H1 (cell line): ENCODE measurements around the gene TNNC1. TPM values are rescaled to one million over a fixed set of nuclear protein-coding genes. Genes with fewer than 3 reads are reported as not detected.

ENCODE experiments used
- CTCF ChIA-PET: fragments of 300-600 bp; sonication (Branson Sonifier 250); formaldehyde crosslinking; loops from one replicate; lab custom pipeline; 2021; ENCODE audit not compliant: partially characterized antibody; lab: Charles Lee
- POLR2A ChIA-PET: fragments of 300-600 bp; sonication (Branson Sonifier 250); formaldehyde crosslinking; loops from one replicate; lab custom pipeline; 2021; ENCODE audit warnings: inconsistent platforms; ENCODE audit not compliant: partially characterized antibody; lab: Charles Lee
- DNase-seq, 2 experiments: peaks; one replicate each; pipeline versions ENCODE4 v3.0.0 to v3.0.0-alpha.2; 2010 to 2022; ENCODE audit warnings: low spot score in 2 of 2, low read depth in 1 of 2, mixed read lengths in 1 of 2
- FAIRE-seq: peaks from 2 replicates; lab custom pipeline; 2011; peaks lifted over from hg19 to GRCh38; lab: Jason Lieb, UNC
- H2AFZ ChIP-seq: 2 replicates; pipeline ENCODE4 v1.8.1; 2012; ENCODE audit warnings: low read length, inconsistent platforms
- H2AK5ac ChIP-seq: 2 replicates; pipeline ENCODE4 v1.6.1; 2013; ENCODE audit warnings: low read depth, low read length
- H2BK120ac ChIP-seq: replicated peaks from 2 replicates; pipeline ENCODE3; 2013; ENCODE audit warnings: low read depth, low read length, inconsistent platforms
- H2BK12ac ChIP-seq: 2 replicates; pipeline ENCODE4 v1.6.1; 2013; ENCODE audit warnings: low read depth, low read length
- H2BK15ac ChIP-seq: 2 replicates; pipeline ENCODE4 v1.6.1; 2013; ENCODE audit warnings: low read length
- H2BK20ac ChIP-seq: 2 replicates; pipeline ENCODE4 v1.6.1; 2013; ENCODE audit warnings: low read length
- H2BK5ac ChIP-seq: 2 replicates; pipeline ENCODE4 v1.6.1; 2013; ENCODE audit warnings: low read depth, low read length
- H3K14ac ChIP-seq: 2 replicates; pipeline ENCODE4 v1.6.1; 2013; ENCODE audit warnings: inconsistent platforms; ENCODE audit not compliant: insufficient read length
- H3K18ac ChIP-seq: 2 replicates; pipeline ENCODE4 v1.6.1; 2013; ENCODE audit warnings: low read length; ENCODE audit errors: extremely low read depth
- H3K23ac ChIP-seq: 2 replicates; pipeline ENCODE4 v1.6.1; 2013; ENCODE audit warnings: inconsistent platforms; ENCODE audit not compliant: insufficient read length
- H3K23me2 ChIP-seq: 2 replicates; pipeline ENCODE4 v1.6.1; 2013; ENCODE audit warnings: low read depth, low read length
- H3K27ac ChIP-seq: 2 replicates; pipeline ENCODE4 v1.6.1; 2011; ENCODE audit warnings: low read depth, low read length, inconsistent platforms
- H3K27me3 ChIP-seq, 4 experiments: replicated peaks in 1 of 4; 1 replicate in 1 of 4; 2 replicates in 3 of 4; pipeline versions ENCODE4 v1.6.1 to v1.8.1; 2011 to 2013; ENCODE audit warnings: low read length in 3 of 4, mild to moderate bottlenecking in 3 of 4, inconsistent platforms in 2 of 4, mixed read lengths in 2 of 4, moderate library complexity in 1 of 4; ENCODE audit not compliant: control insufficient read depth in 3 of 4, insufficient read depth in 3 of 4; ENCODE audit errors: extremely low read depth in 1 of 4
- H3K36me3 ChIP-seq, 4 experiments: 2 replicates each; pipeline versions ENCODE4 v1.6.1 to v1.8.1; 2011 to 2013; ENCODE audit warnings: mild to moderate bottlenecking in 4 of 4, low read length in 3 of 4, moderate library complexity in 2 of 4, control low read depth in 1 of 4, inconsistent platforms in 1 of 4; ENCODE audit not compliant: insufficient read depth in 4 of 4, control insufficient read depth in 2 of 4
- H3K4ac ChIP-seq: replicated peaks from 2 replicates; pipeline ENCODE3; 2013; ENCODE audit warnings: low read length, low read depth, mixed read lengths, inconsistent platforms; ENCODE audit not compliant: insufficient read length
- H3K4me1 ChIP-seq, 4 experiments: replicated peaks in 1 of 4; 1 replicate in 1 of 4; 2 replicates in 3 of 4; pipeline versions ENCODE4 v1.6.1 to v1.8.1; 2011 to 2013; ENCODE audit warnings: low read length in 3 of 4, inconsistent platforms in 2 of 4, mixed read lengths in 1 of 4; ENCODE audit not compliant: insufficient read depth in 4 of 4, control insufficient read depth in 3 of 4
- H3K4me2 ChIP-seq, 2 experiments: 2 replicates each; pipeline versions ENCODE4 v1.6.1 to v1.8.1; 2011 to 2013; ENCODE audit warnings: low read depth in 2 of 2, low read length in 2 of 2, control low read depth in 1 of 2, inconsistent platforms in 1 of 2, mild to moderate bottlenecking in 1 of 2; ENCODE audit not compliant: insufficient read depth in 1 of 2
- H3K4me3 ChIP-seq, 4 experiments: fragments of 200-600, 300-600 bp in 1 of 4; sonication (generic), shearing (Covaris generic), sonication (Bioruptor Twin) in 1 of 4; 2 replicates each; pipeline versions ENCODE4 v1.5.1 to v1.8.1; 2011 to 2016; ENCODE audit warnings: low read length in 4 of 4, low read depth in 3 of 4, control low read depth in 2 of 4, inconsistent platforms in 2 of 4, mild to moderate bottlenecking in 2 of 4, mixed read lengths in 1 of 4, moderate library complexity in 1 of 4; ENCODE audit not compliant: insufficient read depth in 2 of 4; ENCODE audit errors: extremely low read depth in 1 of 4
- H3K56ac ChIP-seq: replicated peaks from 2 replicates; pipeline ENCODE3; 2013; ENCODE audit warnings: low read depth, mild to moderate bottlenecking, mixed read lengths, low read length, inconsistent platforms; ENCODE audit not compliant: insufficient read length
- H3K79me1 ChIP-seq: 2 replicates; pipeline ENCODE4 v1.6.1; 2013; ENCODE audit warnings: low read depth, low read length, control low read depth
- H3K79me2 ChIP-seq, 2 experiments: 2 replicates each; pipeline versions ENCODE4 v1.6.1 to v1.8.1; 2012 to 2013; ENCODE audit warnings: low read length in 2 of 2, mild to moderate bottlenecking in 2 of 2, inconsistent platforms in 1 of 2; ENCODE audit not compliant: insufficient read depth in 2 of 2, control insufficient read depth in 1 of 2
- H3K9ac ChIP-seq, 4 experiments: replicated peaks in 1 of 4; 1 replicate in 1 of 4; 2 replicates in 3 of 4; pipeline versions ENCODE4 v1.6.1 to v1.8.1; 2011 to 2013; ENCODE audit warnings: low read depth in 3 of 4, low read length in 3 of 4, control low read depth in 2 of 4, mild to moderate bottlenecking in 2 of 4, moderate library complexity in 2 of 4, inconsistent platforms in 1 of 4; ENCODE audit errors: extremely low read depth in 1 of 4
- H3K9me3 ChIP-seq, 2 experiments: 2 replicates each; pipeline versions ENCODE4 v1.6.1 to v1.8.1; 2012 to 2013; ENCODE audit warnings: mild to moderate bottlenecking in 2 of 2, moderate library complexity in 2 of 2, control low read depth in 1 of 2, inconsistent platforms in 1 of 2, low read depth in 1 of 2, low read length in 1 of 2, mixed read lengths in 1 of 2; ENCODE audit not compliant: insufficient read depth in 2 of 2
- H4K20me1 ChIP-seq, 2 experiments: replicated peaks in 1 of 2; 2 replicates each; pipeline versions ENCODE3 to v1.8.1; 2011 to 2013; ENCODE audit warnings: inconsistent platforms in 2 of 2, low read length in 2 of 2, mild to moderate bottlenecking in 1 of 2; ENCODE audit not compliant: insufficient read depth in 2 of 2, control insufficient read depth in 1 of 2
- H4K5ac ChIP-seq: 2 replicates; pipeline ENCODE4 v1.6.1; 2013; ENCODE audit warnings: low read length, low read depth, mixed read lengths, inconsistent platforms; ENCODE audit not compliant: insufficient read length
- H4K8ac ChIP-seq: 2 replicates; pipeline ENCODE4 v1.8.0; 2013; ENCODE audit warnings: mild to moderate bottlenecking, moderate library complexity, low read length, inconsistent platforms; ENCODE audit not compliant: insufficient read depth; ENCODE audit errors: extremely low read depth
- H4K91ac ChIP-seq: replicated peaks from 2 replicates; pipeline ENCODE3; 2013; ENCODE audit warnings: low read length, mixed read lengths, inconsistent platforms; ENCODE audit not compliant: insufficient read length
- CBX5 ChIP-seq: fragments of 300-800, 300-1000 bp; sonication (generic); IDR thresholded peaks from 2 replicates; pipeline ENCODE4 v1.7.1; 2016; ENCODE audit warnings: antibody characterized with exemption, low read length, low read depth
- FOSL1 ChIP-seq: IDR thresholded peaks from 2 replicates; pipeline ENCODE4 v1.6.1; 2011; ENCODE audit warnings: mild to moderate bottlenecking, low read depth, low read length, moderate library complexity; ENCODE audit not compliant: insufficient read depth
- GABPA ChIP-seq: IDR thresholded peaks from 2 replicates; pipeline ENCODE4 v1.6.1; 2011; ENCODE audit warnings: mild to moderate bottlenecking, low read length, moderate library complexity, borderline replicate concordance; ENCODE audit not compliant: insufficient read depth
- HDAC2 ChIP-seq, 2 experiments: fragments of 300-600 bp in 1 of 2; sonication (generic) in 1 of 2; IDR thresholded peaks; 2 replicates each; pipeline ENCODE4 v1.6.1; 2011 to 2012; ENCODE audit warnings: low read depth in 2 of 2, low read length in 2 of 2, mild to moderate bottlenecking in 2 of 2, moderate library complexity in 2 of 2, borderline replicate concordance in 1 of 2, inconsistent platforms in 1 of 2
- HDAC6 ChIP-seq: IDR thresholded peaks from one replicate; pipeline ENCODE4 v1.7.1; 2012; ENCODE audit warnings: low read depth, mild to moderate bottlenecking, inconsistent platforms, low read length, moderate library complexity
- PHF8 ChIP-seq: fragments of 200-600 bp; sonication (generic); conservative IDR thresholded peaks from 2 replicates; pipeline ENCODE4 v1.7.1; 2012; ENCODE audit warnings: low read depth, mild to moderate bottlenecking, inconsistent platforms, low read length, moderate library complexity
- SAP30 ChIP-seq: fragments of 300-600 bp; sonication (generic); IDR thresholded peaks from 2 replicates; pipeline ENCODE4 v1.7.1; 2012; ENCODE audit warnings: low read length, moderate library complexity, mild to moderate bottlenecking, inconsistent platforms; ENCODE audit not compliant: insufficient read depth, insufficient replicate concordance
- SIN3A ChIP-seq, 2 experiments: IDR thresholded peaks in 1 of 2; conservative IDR thresholded peaks in 1 of 2; 2 replicates each; pipeline ENCODE4 v1.6.1; 2011 to 2012; ENCODE audit warnings: low read length in 2 of 2, improper control_type of control experiment in 1 of 2, low read depth in 1 of 2, mild to moderate bottlenecking in 1 of 2
- SRF ChIP-seq: IDR thresholded peaks from 2 replicates; pipeline ENCODE4 v1.6.1; 2011; ENCODE audit warnings: mild to moderate bottlenecking, low read depth, low read length, moderate library complexity
- WGBS, 2 experiments: shearing (Covaris generic) in 1 of 2; methylation state at CpG; one replicate each; pipeline versions ENCODE4 v1.1.6 to v1.1.7; 2013 to 2015; ENCODE audit warnings: low lambda C conversion rate in 2 of 2, mixed read lengths in 2 of 2, inconsistent platforms in 1 of 2, low coverage in 1 of 2, missing lambda C conversion rate in 1 of 2; ENCODE audit not compliant: insufficient replicate concordance in 2 of 2, insufficient coverage in 1 of 2, insufficient read length in 1 of 2; ENCODE audit errors: extremely low coverage in 1 of 2, missing lambda C conversion rate in 1 of 2; 5-methylcytosine and 5-hydroxymethylcytosine counted together
- polyA plus RNA-seq, 7 experiments: library from polyadenylated mRNA; depleted of rRNA in 3 of 7; stranded (reverse) in 5 of 7; unstranded in 2 of 7; fragments of >200 nt in 5 of 7; fragments of 200-250 nt in 2 of 7; gene quantifications; 1 replicate in 5 of 7; 2 replicates in 1 of 7; 4 replicates in 1 of 7; pipeline versions ENCODE4 v1.2.1 to v1.2.3, GENCODE V29; 2011 to 2013; ENCODE audit warnings: missing spikeins in 2 of 7, mixed read lengths in 2 of 7
- total RNA-seq: library from RNA; stranded (reverse); fragmentation: NEBNext Ultra II Directional; extraction: Animal tissue kit (Norgen Biotek cat#: 25700); gene quantifications from 2 replicates; pipeline ENCODE4 v1.2.1, GENCODE V29; 2021

Gene TNNC1
- total and polyA plus RNA-seq, 2 of the 8 experiments (the other 6 are each of a cell fraction or from before 2014, with no cell fraction given) = 5.8 to 16.4 TPM

- FAIRE-seq = no peak
- H3K4me1 ChIP-seq = peaks cover 0 to 14% (median 4%) of the 10 kb centered on the region in 4 experiments; a peak in 6 of 7 replicates
- POLR2A ChIA-PET = interaction anchor here (0.9 to 1.4 kb wide), 4 partner anchors 9 to 116 kb away, joined by 3 to 5 read pairs (median 4); no protein-coding TSS in a partner anchor
These were observed 46.1 kb downstream of the TNNC1 start for GRCh38 chr3:52407779-52408178.

More at GRCh38 chr3:52407779-52408178, 46.1 kb downstream of the TNNC1 start:
- Histone ChIP-seq H2BK12ac (no peak overlapping the region), H2BK5ac (no peak overlapping the region), H4K20me1 (peaks cover 4 to 6% of the 10 kb centered on the region in 2 experiments), H3K79me2 (peaks cover 0 to 14% of the 10 kb centered on the region in 2 experiments; a peak in 2 of 4 replicates), H3K4me2 (no peak overlapping the region), H3K23me2 (peaks cover 11% of the 10 kb centered on the region), H3K18ac (no peak overlapping the region), H3K9ac (no peak overlapping the region), H3K23ac (no peak overlapping the region), H3K27ac (no peak overlapping the region), H2BK15ac (no peak overlapping the region), H4K91ac (no peak overlapping the region), H3K79me1 (peaks cover 4% of the 10 kb centered on the region; the same call in 1 of the 2 replicates), H3K36me3 (peaks cover 24 to 47% (median 43%) of the 10 kb centered on the region in 4 experiments), H4K8ac (no peak overlapping the region), H4K5ac (no peak overlapping the region), H2BK120ac (no peak overlapping the region), H3K56ac (no peak overlapping the region), H3K4ac (no peak overlapping the region), H3K4me3 (no peak overlapping the region), H3K14ac (no peak overlapping the region), H3K9me3 (no peaks in the 10 kb centered on the region), H2AFZ (no peak overlapping the region), H2AK5ac (no peak overlapping the region), H3K27me3 (no peaks in the 10 kb centered on the region), H2BK20ac (no peak overlapping the region)
- CTCF ChIA-PET = interaction anchor here (0.7 to 11.1 kb wide), 6 partner anchors 9 to 104 kb away, joined by 3 to 150 read pairs (median 3); no protein-coding TSS in a partner anchor
- WGBS, 2 experiments = 100% methylated on average over 3 of the region's 3 CpGs; no CpG with 5 or more reads in 1 of the 2 experiments
- TF ChIP-seq PHF8 (no peak), HDAC2 (IDR thresholded peaks at IDR 0.05; ENCODE audit: borderline replicate concordance in 1 of 2, low read depth in 2 of 2, low read length in 2 of 2) (no peak), HDAC6 (no peak), SAP30 (no peak), FOSL1 (no peak), SRF (no peak), CBX5 (no peak), SIN3A (conservative IDR thresholded peaks at IDR 0.05 in 1 of 2, IDR thresholded peaks at IDR 0.05 in 1 of 2; ENCODE audit: low read depth in 1 of 2, low read length in 2 of 2) (no peak), GABPA (no peak)
- no peak for DNase-seq
